Epithelial cell of prostate (primary cell): ENCODE measurements around the gene DOCK2.

Source experiments
- DNase-seq: peaks from one replicate; pipeline ENCODE4 v3.0.0-alpha.2; 2011; ENCODE audit warnings: low read depth, low spot score
- H3K27ac ChIP-seq: fragments of 450-650 bp; 2 replicates; pipeline ENCODE4 v1.5.1; 2017; ENCODE audit warnings: mild to moderate bottlenecking

Gene DOCK2

GRCh38 chr5:169876386-169876785 is 239.3 kb downstream of the DOCK2 start:
- DNase-seq: no peak
- no peak overlapping the region for H3K27ac ChIP-seq

GRCh38 chr5:169880012-169880663 is 243.1 kb downstream of the DOCK2 start:
- no peak for DNase-seq
- H3K27ac ChIP-seq: no peak overlapping the region

GRCh38 chr5:169880785-169881184 is 243.7 kb downstream of the DOCK2 start:
- H3K27ac ChIP-seq: no peak overlapping the region
- no peak for DNase-seq

GRCh38 chr5:169881702-169882303 is 244.7 kb downstream of the DOCK2 start:
- no peak overlapping the region for H3K27ac ChIP-seq
- no peak for DNase-seq

GRCh38 chr5:169886033-169886432 is 249.0 kb downstream of the DOCK2 start:
- no peak overlapping the region for H3K27ac ChIP-seq
- no peak for DNase-seq

- no peak for DNase-seq
- H3K27ac ChIP-seq: no peak overlapping the region
These were observed 249.6 kb downstream of the DOCK2 start for GRCh38 chr5:169886677-169887076.

- no peak for DNase-seq
- no peak overlapping the region for H3K27ac ChIP-seq
These were observed 252.5 kb downstream of the DOCK2 start for GRCh38 chr5:169889572-169889971.

- no peak overlapping the region for H3K27ac ChIP-seq
- no peak for DNase-seq
These were observed 255.9 kb downstream of the DOCK2 start for GRCh38 chr5:169893010-169893409.

- H3K27ac ChIP-seq: no peak overlapping the region
- DNase-seq: no peak
These were observed 256.5 kb downstream of the DOCK2 start for GRCh38 chr5:169893571-169893970.

- DNase-seq: no peak
- H3K27ac ChIP-seq: no peak overlapping the region
These were observed 258.9 kb downstream of the DOCK2 start for GRCh38 chr5:169895926-169896325.

GRCh38 chr5:169897481-169897880 is 260.4 kb downstream of the DOCK2 start:
- H3K27ac ChIP-seq: no peak overlapping the region
- DNase-seq: no peak

- no peak for DNase-seq
- H3K27ac ChIP-seq: no peak overlapping the region
These were observed 264.8 kb downstream of the DOCK2 start for GRCh38 chr5:169901896-169902295.

GRCh38 chr5:169904059-169904458 is 267.0 kb downstream of the DOCK2 start:
- DNase-seq: no peak
- no peak overlapping the region for H3K27ac ChIP-seq

- H3K27ac ChIP-seq: no peak overlapping the region
- DNase-seq: no peak
These were observed 267.4 kb downstream of the DOCK2 start for GRCh38 chr5:169904508-169904907.

GRCh38 chr5:169905017-169905416 is 267.9 kb downstream of the DOCK2 start:
- no peak overlapping the region for H3K27ac ChIP-seq

GRCh38 chr5:169906745-169907649 is 269.9 kb downstream of the DOCK2 start:
- no peak for DNase-seq
- H3K27ac ChIP-seq: no peak overlapping the region

More at GRCh38 chr5:169905017-169905416, 267.9 kb downstream of the DOCK2 start:
- DNase-seq: no peak

- no peak for DNase-seq
- no peak overlapping the region for H3K27ac ChIP-seq
These were observed 271.8 kb downstream of the DOCK2 start for GRCh38 chr5:169908864-169909263.

GRCh38 chr5:169909945-169910344 is 272.9 kb downstream of the DOCK2 start:
- no peak overlapping the region for H3K27ac ChIP-seq
- DNase-seq: no peak

GRCh38 chr5:169910393-169910792 is 273.3 kb downstream of the DOCK2 start:
- no peak for DNase-seq
- no peak overlapping the region for H3K27ac ChIP-seq

GRCh38 chr5:169911448-169912212 is 274.6 kb downstream of the DOCK2 start:
- no peak overlapping the region for H3K27ac ChIP-seq
- no peak for DNase-seq
